Skin epidermis (tissue), 12 donors: Measurements from ENCODE around the gene FAT3.
A peak's percentile ranks its signal among the peaks of the same experiment; 100 is the strongest.

ENCODE experiments used
- H3K27ac ChIP-seq, 21 experiments: fragments of 200-600 bp; sonication (generic) in 11 of 21; one replicate each; pipeline ENCODE4 v1.5.0; 2020; ENCODE audit warnings: mild to moderate bottlenecking in 3 of 21, inconsistent platforms in 2 of 21, moderate library complexity in 2 of 21
- H3K4me3 ChIP-seq, 7 experiments: fragments of 200-600 bp; sonication (generic) in 2 of 7; one replicate each; pipeline ENCODE4 v1.5.0; 2020; ENCODE audit warnings: inconsistent platforms in 2 of 7, mild to moderate bottlenecking in 2 of 7, moderate library complexity in 1 of 7

Gene FAT3

GRCh38 chr11:92224407-92225124 lies at the start of gene FAT3:
FAT3 (plus strand) TSS chr11:92224818; CDS start chr11:92352113, 127,295 bp downstream.
- H3K27ac ChIP-seq: peak within 1 kb of the TSS in 1 of 21 experiments; percentile 76
- peak within 1 kb of the TSS in 6 of 7 experiments; percentile 5 to 48 (median 20) for H3K4me3 ChIP-seq

DNA sequence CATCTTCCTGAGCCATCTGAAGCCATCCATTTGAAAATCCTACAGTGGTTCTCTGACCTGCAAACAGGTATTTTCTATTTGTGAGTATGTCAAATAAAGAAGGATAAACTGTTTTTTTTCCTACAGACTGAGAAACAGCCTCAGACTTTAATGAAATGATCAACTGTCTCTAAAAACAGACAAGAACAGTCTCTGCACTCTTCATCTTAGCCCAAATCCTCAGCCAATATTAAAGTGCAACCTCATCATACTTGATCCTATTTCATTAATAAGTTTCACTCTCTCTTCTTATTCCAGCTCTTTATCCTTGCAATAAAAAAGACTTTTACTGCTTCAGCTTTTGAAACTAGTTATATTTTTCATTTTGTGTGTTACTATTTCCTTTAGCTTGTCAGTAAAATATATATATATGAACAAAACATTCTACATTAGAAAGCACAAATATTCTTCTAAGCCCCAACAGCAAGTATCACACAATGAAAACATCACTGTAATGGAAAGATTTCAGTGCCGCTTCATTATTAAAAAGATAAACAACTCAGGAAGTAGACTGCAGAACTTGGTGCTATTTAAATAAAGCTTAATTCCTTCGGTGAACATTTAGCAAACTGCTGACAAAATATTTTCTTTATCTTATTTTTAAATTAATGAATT lies 45.5 kb upstream of the FAT3 start:
- H3K4me3 ChIP-seq: no peak overlapping the region
- H3K27ac ChIP-seq: no peak overlapping the region

- Histone ChIP-seq H3K4me3 (no peak overlapping the region), H3K27ac (peak overlapping the region in 1 of 21 experiments; percentile 28)
These were observed 44.4 kb upstream of the FAT3 start for GRCh38 chr11:92180226-92180625.

DNA sequence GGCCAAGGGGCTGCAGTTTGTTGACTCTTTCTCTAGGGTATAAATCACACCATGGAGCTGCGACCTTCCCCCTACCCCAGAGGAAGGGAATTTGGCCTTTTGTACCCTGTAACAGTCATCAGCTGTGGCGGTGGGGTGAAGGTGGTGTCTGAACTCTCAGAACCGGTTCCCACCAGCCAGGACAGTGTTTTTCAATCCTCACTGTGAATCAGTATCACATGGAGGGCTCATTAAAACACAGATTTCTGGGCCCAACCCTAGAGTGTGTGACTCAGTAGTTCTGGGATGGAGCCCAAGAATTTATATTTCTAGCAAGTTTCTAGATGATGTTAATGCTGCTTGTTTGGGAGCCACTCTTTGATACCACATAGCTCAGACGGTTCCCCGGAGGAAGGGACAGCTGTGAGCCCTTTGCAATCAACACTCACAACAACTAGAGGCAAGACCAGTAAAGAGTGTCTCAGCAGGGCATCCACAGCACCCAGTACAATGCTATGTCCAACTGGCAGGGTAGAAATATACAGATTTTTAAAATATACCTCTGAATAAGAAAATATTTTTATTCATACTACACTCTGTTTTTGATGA lies 43.9 kb upstream of the FAT3 start:
- no peak overlapping the region for H3K4me3 ChIP-seq
- peak overlapping the region in 1 of 21 experiments; percentile 28 for H3K27ac ChIP-seq

- H3K4me3 ChIP-seq: no peak overlapping the region
- no peak overlapping the region for H3K27ac ChIP-seq
These were observed 33.9 kb upstream of the FAT3 start for GRCh38 chr11:92190535-92191206.

DNA sequence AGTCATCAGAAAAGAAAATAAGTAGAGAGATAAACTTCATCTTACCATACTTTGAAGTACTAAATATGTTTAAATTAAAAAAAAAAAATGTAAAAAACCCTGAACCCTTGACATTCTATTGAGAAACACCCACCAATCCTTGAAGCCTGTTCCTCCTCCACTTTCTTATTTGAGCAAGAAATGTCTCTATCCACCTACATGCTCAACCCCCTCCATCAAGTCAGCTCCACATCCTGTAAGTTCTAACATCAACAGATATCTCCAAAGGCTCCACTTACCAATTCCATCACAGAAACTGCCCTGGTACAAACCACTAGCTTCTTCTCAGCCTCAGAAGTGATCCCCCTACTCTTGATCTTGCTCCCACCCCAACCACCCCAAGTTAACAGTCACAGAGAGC lies 32.5 kb upstream of the FAT3 start:
- Histone ChIP-seq H3K27ac (no peak overlapping the region), H3K4me3 (no peak overlapping the region)

GRCh38 chr11:92198268-92198667 lies 26.4 kb upstream of the FAT3 start:
- H3K27ac ChIP-seq: no peak overlapping the region
- H3K4me3 ChIP-seq: no peak overlapping the region

DNA sequence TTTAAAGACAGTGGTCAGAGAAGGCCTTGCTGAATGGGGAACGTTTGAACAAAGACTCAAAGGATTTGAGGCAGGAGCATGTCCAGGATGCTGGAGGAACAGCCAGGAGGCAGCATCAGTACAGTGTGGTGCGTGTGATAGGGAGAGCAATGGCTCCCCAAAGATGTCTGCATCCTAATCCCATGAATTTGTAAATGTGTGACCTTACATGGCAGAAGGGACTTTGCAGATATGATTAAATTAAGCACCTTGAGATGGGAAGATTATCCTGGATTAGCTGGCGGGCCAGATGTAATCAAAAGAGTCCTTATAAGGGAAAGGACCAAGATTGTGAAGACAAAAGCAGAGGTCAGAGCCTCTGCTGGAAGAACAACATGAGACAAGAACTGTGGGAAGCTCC lies 24.6 kb upstream of the FAT3 start:
- H3K27ac ChIP-seq: no peak overlapping the region

GRCh38 chr11:92204731-92205130 lies 19.9 kb upstream of the FAT3 start:
- no peak overlapping the region for H3K27ac ChIP-seq
- H3K4me3 ChIP-seq: no peak overlapping the region

More for the DNA sequence above, 24.6 kb upstream of the FAT3 start:
- H3K4me3 ChIP-seq: no peak overlapping the region

DNA sequence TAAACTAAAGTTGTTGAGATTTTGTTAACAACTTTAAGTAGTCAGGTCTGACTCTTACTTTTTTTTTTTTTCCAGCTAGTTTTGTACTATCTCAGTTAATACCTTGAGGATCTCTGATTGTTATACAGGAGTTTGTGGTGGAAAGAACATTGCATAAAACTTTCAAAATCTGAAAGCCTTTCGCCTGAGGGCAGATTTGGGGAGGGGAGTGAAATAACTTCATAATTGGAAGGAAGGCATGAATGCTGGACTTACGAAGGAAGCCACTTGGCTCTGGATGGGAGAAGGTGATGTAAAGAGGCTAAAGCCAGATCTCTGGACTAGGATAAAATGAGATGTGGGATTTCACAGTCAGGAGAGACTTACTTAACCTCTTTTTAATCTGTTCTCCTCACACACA lies 18.2 kb upstream of the FAT3 start:
- Histone ChIP-seq H3K27ac (no peak overlapping the region), H3K4me3 (no peak overlapping the region)

GRCh38 chr11:92211576-92212167 lies 12.9 kb upstream of the FAT3 start:
- Histone ChIP-seq H3K27ac (no peak overlapping the region), H3K4me3 (no peak overlapping the region)

GRCh38 chr11:92212530-92212929 lies 12.1 kb upstream of the FAT3 start:
- H3K27ac ChIP-seq: no peak overlapping the region
- no peak overlapping the region for H3K4me3 ChIP-seq

GRCh38 chr11:92216789-92217188 lies 7.8 kb upstream of the FAT3 start:
- H3K4me3 ChIP-seq: no peak overlapping the region
- no peak overlapping the region for H3K27ac ChIP-seq

GRCh38 chr11:92219476-92219875 lies 5.1 kb upstream of the FAT3 start:
- Histone ChIP-seq H3K4me3 (no peak overlapping the region), H3K27ac (no peak overlapping the region)

- no peak overlapping the region for H3K27ac ChIP-seq
These were observed 1.9 kb upstream of the FAT3 start for GRCh38 chr11:92222701-92223100.

GRCh38 chr11:92224054-92224406 lies 588 bp upstream of the FAT3 start:
- Histone ChIP-seq H3K4me3 (peak overlapping the region in 4 of 7 experiments; percentile 12 to 48 (median 31)), H3K27ac (no peak overlapping the region)

More at GRCh38 chr11:92222701-92223100, 1.9 kb upstream of the FAT3 start:
- H3K4me3 ChIP-seq: no peak overlapping the region

- Histone ChIP-seq H3K4me3 (peak overlapping the region in 6 of 7 experiments; percentile 5 to 48 (median 20)), H3K27ac (peak overlapping the region in 1 of 21 experiments; percentile 76)
These were observed 528 bp downstream of the FAT3 start for GRCh38 chr11:92225125-92225567.

GRCh38 chr11:92225568-92226330 lies 1.1 kb downstream of the FAT3 start:
- Histone ChIP-seq H3K4me3 (peak overlapping the region in 3 of 7 experiments; percentile 29 to 48 (median 33)), H3K27ac (peak overlapping the region in 1 of 21 experiments; percentile 76)
